Upper lobe of right lung (tissue), 1 donor: ENCODE measurements around the gene DUSP10. TPM values are rescaled to one million over a fixed set of nuclear protein-coding genes. Genes with fewer than 3 reads are reported as not detected.
A peak's percentile ranks its signal among the peaks of the same experiment; 100 is the strongest.

Source experiments
- ATAC-seq: fragments of 200-7000 bp; cut with Tn5 transposase; one replicate; pipeline ENCODE4 v1.9.1; 2020; ENCODE audit warnings: mild to moderate bottlenecking, moderate library complexity
- DNase-seq: peaks from one replicate; pipeline ENCODE4 v3.0.0-alpha.2; 2020
- H3K27ac ChIP-seq: fragments of 200-600 bp; one replicate; pipeline ENCODE4 v1.8.0; 2022
- H3K27me3 ChIP-seq: fragments of 200-600 bp; one replicate; pipeline ENCODE4 v1.8.0; 2022; ENCODE audit warnings: mild to moderate bottlenecking
- H3K36me3 ChIP-seq: fragments of 200-600 bp; one replicate; pipeline ENCODE4 v1.8.0; 2022
- H3K4me1 ChIP-seq: fragments of 200-600 bp; one replicate; pipeline ENCODE4 v1.8.0; 2022
- H3K4me3 ChIP-seq: fragments of 200-600 bp; one replicate; pipeline ENCODE4 v1.8.0; 2022; ENCODE audit warnings: mild to moderate bottlenecking
- H3K9me3 ChIP-seq: fragments of 200-600 bp; one replicate; pipeline ENCODE4 v1.8.0; 2022
- intact Hi-C: fragments of 100-400 bp; cut with DNase I; formaldehyde crosslinking; loops from one replicate; pipeline ENCODE4 v1.11.0; 2022
- total RNA-seq: library from RNA; stranded (reverse); fragmentation: NEBNext Ultra II Directional; extraction: Animal tissue kit (Norgen Biotek cat#: 25700); gene quantifications from one replicate; pipeline ENCODE4 v1.2.1, GENCODE V29; 2021
- TF ChIP-seq, protein P1 (sequence below): fragments of 200-600 bp; IDR thresholded peaks from one replicate; pipeline ENCODE4 v1.8.0; 2022; ENCODE audit warnings: antibody characterized with exemption
- donor health status: DM: no; HTN: yes; CAD: no; lungs with severe emphysema.

DUSP10 gene
- total RNA-seq, 1 donor from 2014 or later, result 8.2 TPM

GRCh38 chr1:221743416-221744208, 1.7 kb upstream of the DUSP10 start:
- no peaks in the 10 kb centered on the region for H3K9me3 ChIP-seq
- peak overlapping the region; percentile 96 for H3K27ac ChIP-seq
- peak overlapping the region; percentile 76 for H3K4me3 ChIP-seq
- intact Hi-C loops, result no loop called here
- ATAC-seq (peak; percentile 41), DNase-seq (no peak)
- H3K36me3 ChIP-seq, result peaks cover 4% of the 10 kb centered on the region
- TF ChIP-seq, protein P1, sequence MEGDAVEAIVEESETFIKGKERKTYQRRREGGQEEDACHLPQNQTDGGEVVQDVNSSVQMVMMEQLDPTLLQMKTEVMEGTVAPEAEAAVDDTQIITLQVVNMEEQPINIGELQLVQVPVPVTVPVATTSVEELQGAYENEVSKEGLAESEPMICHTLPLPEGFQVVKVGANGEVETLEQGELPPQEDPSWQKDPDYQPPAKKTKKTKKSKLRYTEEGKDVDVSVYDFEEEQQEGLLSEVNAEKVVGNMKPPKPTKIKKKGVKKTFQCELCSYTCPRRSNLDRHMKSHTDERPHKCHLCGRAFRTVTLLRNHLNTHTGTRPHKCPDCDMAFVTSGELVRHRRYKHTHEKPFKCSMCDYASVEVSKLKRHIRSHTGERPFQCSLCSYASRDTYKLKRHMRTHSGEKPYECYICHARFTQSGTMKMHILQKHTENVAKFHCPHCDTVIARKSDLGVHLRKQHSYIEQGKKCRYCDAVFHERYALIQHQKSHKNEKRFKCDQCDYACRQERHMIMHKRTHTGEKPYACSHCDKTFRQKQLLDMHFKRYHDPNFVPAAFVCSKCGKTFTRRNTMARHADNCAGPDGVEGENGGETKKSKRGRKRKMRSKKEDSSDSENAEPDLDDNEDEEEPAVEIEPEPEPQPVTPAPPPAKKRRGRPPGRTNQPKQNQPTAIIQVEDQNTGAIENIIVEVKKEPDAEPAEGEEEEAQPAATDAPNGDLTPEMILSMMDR, result no peak
- peaks cover 17% of the 10 kb centered on the region for H3K4me1 ChIP-seq
- H3K27me3 ChIP-seq, result no peaks in the 10 kb centered on the region

DNA sequence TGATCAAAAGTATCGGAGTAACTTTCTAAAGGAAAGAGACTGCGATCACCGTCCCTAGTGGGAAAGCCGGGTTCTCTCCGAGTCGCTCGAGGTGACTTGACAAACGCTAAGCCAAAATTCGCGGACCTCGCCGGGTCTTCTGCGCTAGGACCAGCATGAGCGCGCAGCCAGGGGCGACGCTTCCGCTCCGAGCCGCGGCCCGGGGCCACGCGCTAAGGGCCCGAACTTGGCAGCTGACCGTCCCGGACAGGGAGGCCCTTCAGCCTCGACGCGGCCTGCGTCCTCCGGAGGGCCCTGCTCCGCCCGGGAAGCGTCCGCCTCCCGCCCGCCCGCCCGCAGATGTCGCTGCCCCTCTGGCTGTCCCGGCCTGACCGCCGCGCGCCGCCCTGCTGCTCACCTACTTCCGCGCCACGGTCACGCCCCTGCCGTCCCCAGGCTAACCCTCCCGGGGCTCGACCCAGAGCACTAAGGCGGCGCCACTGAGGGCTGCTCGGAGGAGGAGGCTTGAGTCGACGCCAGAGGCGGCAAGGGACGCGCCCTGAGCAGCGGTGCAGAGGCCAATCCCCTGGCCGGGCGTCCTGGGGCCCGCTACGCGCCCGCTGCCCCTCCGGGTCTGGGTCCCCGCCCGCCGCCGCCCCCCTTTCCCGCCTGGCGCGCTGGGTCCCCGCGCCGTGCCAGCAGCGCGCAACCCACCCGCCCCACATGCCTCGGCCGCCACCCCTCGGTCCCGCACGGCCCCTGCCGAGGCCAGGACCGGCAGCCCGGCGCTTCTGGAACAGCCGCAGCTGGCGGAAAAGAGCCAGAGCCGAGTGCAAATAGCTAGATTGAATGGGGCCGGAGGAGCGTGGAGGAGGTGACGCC, 896 bp upstream of the DUSP10 start:
- Histone ChIP-seq H3K27me3 (no peaks in the 10 kb centered on the region), H3K9me3 (no peaks in the 10 kb centered on the region), H3K4me1 (peaks cover 17% of the 10 kb centered on the region), H3K4me3 (peak overlapping the region; percentile 76), H3K27ac (peak overlapping the region; percentile 96), H3K36me3 (peaks cover 7% of the 10 kb centered on the region)
- DNase-seq (peak; percentile 97), ATAC-seq (peak; percentile 90)
- intact Hi-C loops, result no loop called here
- TF ChIP-seq, protein P1, result peak; percentile 47

- H3K36me3 ChIP-seq, result peaks cover 7% of the 10 kb centered on the region
- H3K27ac ChIP-seq, result peak overlapping the region; percentile 71
- no peaks in the 10 kb centered on the region for H3K9me3 ChIP-seq
- DNase-seq (peak; percentile 72), ATAC-seq (no peak)
- H3K27me3 ChIP-seq, result no peaks in the 10 kb centered on the region
- peak overlapping the region; percentile 76 for H3K4me3 ChIP-seq
- TF ChIP-seq, protein P1, result no peak
- H3K4me1 ChIP-seq, result peaks cover 17% of the 10 kb centered on the region
- intact Hi-C loops, result no loop called here
Measured at GRCh38 chr1:221740993-221741702, 741 bp downstream of the DUSP10 start.

DNA sequence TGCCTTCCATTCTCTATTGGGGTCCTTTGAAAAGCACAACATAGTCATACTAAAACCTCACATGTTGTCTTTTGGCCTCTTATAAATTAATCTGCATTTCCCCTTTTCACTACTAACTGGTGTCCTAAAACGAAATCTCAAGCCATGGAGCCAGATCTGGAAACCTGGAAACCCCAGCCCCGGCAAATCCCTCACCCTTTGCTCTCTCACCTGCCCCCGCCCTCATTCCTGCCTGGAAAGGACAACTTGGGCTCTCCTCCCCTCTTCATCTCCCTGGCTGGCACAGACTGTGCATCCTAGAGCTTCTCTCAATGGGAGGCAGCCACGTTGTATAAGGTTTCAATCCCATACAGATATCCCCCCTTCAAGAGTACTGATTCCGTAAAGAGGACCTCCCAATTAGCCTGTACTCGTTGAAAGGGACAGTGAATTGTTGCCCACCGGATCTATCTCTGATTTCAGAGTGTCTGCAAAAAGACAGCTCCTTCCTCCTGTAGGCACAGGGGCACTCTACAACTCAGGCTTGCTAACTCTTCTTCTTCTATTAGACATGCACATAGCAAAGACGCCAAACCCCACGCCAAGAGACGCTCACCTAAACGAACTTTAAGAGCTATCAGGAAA, 1.4 kb downstream of the DUSP10 start:
- peak overlapping the region; percentile 71 for H3K27ac ChIP-seq
- peaks cover 7% of the 10 kb centered on the region for H3K36me3 ChIP-seq
- TF ChIP-seq, protein P1, result no peak
- ATAC-seq, result no peak
- H3K27me3 ChIP-seq, result no peaks in the 10 kb centered on the region
- no peaks in the 10 kb centered on the region for H3K9me3 ChIP-seq
- H3K4me3 ChIP-seq, result peak overlapping the region; percentile 76
- intact Hi-C loops, result no loop called here
- peaks cover 17% of the 10 kb centered on the region for H3K4me1 ChIP-seq
- no peak for DNase-seq

GRCh38 chr1:221739677-221740025, 2.2 kb downstream of the DUSP10 start:
- H3K9me3 ChIP-seq, result no peaks in the 10 kb centered on the region
- H3K4me1 ChIP-seq, result peaks cover 17% of the 10 kb centered on the region
- no peaks in the 10 kb centered on the region for H3K27me3 ChIP-seq
- no peak overlapping the region for H3K27ac ChIP-seq
- intact Hi-C loops, result no loop called here
- peaks cover 7% of the 10 kb centered on the region for H3K36me3 ChIP-seq
- TF ChIP-seq, protein P1, result no peak
- DNase-seq (no peak), ATAC-seq (no peak)
- H3K4me3 ChIP-seq, result no peak overlapping the region
